GM12864 (cell line): ENCODE data around the gene LRFN2.

ENCODE experiments used
- DNase-seq: peaks from one replicate; pipeline ENCODE4 v3.0.0-alpha.2; 2011; ENCODE audit warnings: low read depth
- H3K4me3 ChIP-seq: 2 replicates; pipeline ENCODE4 v1.5.1; 2011; ENCODE audit warnings: mild to moderate bottlenecking, low read depth, low read length, control low read depth
- CTCF ChIP-seq: IDR thresholded peaks from 2 replicates; pipeline ENCODE4 v1.5.1; 2011; ENCODE audit warnings: low read depth, mild to moderate bottlenecking, moderate library complexity, low read length, control low read depth, inconsistent platforms; ENCODE audit errors: missing control alignments

Gene LRFN2

DNA sequence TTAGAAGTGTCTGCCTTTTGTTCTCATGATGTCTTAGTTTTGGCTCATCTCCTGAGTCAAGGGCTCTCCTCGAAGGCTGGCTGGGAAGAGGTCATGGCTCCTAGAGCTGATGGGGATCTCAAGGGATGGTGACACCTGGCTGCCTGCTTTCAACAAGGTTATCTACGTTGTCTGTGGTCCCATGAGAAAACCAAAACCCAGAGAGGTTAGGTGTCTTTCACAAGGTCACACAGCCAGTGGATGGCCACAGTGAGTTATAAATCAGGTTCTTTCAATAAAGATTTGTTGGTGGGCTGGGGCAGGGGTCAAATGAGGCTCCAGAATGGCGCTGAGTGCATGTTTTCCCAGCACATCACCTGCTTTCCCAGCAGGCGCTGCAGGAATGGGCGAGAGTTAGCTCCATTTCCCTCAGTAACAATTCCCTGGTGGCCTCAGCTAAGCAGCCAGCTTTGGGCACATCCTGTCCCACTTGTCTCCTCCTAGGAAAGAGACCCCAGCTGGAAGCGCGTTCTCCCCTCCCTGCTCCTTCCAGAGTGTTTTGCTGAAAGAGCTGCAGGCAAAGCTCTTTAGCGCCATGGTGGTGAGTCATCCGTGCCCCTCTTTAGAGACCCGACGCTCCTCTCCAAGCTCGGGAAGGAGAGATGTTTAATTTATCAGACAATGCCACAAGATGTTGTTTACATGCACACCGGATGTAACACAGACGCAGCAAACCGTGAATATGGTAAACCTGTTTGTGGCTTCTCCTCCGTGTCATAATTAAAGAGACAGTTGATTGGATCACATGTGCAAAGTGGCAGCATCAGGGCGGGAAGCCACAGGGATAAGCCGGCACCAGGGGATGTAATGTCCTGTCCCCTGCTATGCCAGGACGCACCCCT, 109.7 kb downstream of the LRFN2 start:
- no peak for DNase-seq
- H3K4me3 ChIP-seq = no peak overlapping the region
- TF ChIP-seq CTCF = no peak

DNA sequence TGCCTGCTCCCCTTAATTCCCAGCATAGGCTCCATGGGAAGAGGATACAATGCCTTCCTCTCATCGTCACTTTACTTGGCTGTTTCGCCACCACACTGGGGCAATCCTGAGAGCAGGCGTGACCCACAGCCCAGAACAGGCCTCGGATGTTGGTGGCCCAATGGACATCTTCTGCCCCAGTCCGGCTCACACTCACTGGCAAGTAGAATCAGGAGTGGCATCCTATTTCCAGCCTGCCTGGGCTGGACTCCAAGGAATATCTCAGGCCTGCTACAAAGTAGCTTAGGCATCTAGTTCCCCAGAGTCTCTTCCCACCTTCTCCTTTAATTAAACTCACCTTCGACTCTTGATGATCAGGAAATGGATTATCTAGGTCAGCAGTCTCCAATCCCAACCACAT, 110.5 kb downstream of the LRFN2 start:
- TF ChIP-seq CTCF = no peak
- DNase-seq = no peak
- H3K4me3 ChIP-seq = no peak overlapping the region

DNA sequence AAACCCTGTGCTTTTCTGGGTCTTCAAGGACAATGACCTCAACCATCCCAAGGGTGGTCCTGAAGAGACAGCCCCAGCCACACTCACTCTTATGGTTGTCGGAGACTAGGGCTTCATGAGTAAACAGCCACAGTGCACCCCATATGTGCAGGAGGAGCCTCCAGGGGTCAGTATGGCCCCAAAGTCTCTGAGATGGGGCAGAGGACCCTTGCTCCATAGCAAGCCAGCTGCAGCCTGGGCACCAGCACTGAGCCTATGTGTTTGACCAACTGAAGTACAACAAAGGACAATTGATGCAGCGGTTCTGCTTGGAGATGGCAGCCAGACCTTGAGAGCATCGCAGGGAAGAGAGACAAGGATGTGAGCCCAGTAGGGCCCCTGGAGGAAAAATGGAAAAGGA, 112.2 kb downstream of the LRFN2 start:
- no peak for TF ChIP-seq CTCF
- no peak for DNase-seq
- no peak overlapping the region for H3K4me3 ChIP-seq

- no peak for DNase-seq
- TF ChIP-seq CTCF = no peak
- no peak overlapping the region for H3K4me3 ChIP-seq
Measured at GRCh38 chr6:40473026-40473425, 114.1 kb downstream of the LRFN2 start.

- H3K4me3 ChIP-seq = no peak overlapping the region
- no peak for TF ChIP-seq CTCF
- DNase-seq = no peak
Measured at GRCh38 chr6:40472353-40472752, 114.8 kb downstream of the LRFN2 start.

DNA sequence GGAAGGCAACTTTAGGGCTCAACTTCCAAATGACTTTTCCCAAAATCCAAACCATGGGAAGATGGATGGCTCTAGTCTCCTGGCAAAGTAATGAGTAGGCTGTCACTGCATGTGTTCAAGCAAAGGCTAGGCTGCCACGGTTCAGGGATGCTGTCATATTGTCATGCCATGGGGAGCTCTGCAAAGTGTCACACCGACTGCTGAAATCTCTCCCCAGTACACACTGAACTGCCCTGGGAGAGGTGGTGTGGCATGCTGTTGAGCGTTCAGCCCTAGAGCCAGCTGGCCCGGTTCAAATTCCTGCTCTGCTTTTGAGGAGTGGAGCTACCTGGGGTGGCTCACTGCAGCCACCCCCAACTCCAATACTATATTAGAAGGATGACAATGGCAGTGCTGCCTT, 115.9 kb downstream of the LRFN2 start:
- TF ChIP-seq CTCF = no peak
- DNase-seq = no peak
- H3K4me3 ChIP-seq = no peak overlapping the region

DNA sequence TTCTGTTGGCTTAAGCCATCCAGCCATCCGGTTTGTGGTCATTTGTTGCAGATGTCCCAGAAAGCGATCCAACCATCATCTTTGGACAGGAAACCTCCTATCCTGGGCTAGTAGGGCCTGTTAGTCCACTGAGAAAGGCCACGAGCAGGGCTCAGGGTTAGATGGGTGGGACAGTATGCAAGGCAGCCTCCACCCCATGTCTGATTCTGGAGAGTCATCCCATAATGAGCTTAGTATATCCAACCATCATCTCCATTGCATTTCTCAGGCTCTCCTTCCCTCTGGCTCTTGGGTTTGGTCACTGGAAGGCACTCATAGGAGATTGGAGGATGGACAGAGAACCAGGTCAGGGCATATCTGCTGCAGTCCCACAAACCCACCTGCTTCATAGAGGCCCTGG, 117.8 kb downstream of the LRFN2 start:
- DNase-seq = no peak
- TF ChIP-seq CTCF = no peak
- no peak overlapping the region for H3K4me3 ChIP-seq
